ENCODE results near the gene AUTS2. TPM values are rescaled to one million over a fixed set of nuclear protein-coding genes. Genes with fewer than 3 reads are reported as not detected.

Gene AUTS2
- total RNA-seq, 1 experiment from 2014 or later: 42.1 TPM

DNA sequence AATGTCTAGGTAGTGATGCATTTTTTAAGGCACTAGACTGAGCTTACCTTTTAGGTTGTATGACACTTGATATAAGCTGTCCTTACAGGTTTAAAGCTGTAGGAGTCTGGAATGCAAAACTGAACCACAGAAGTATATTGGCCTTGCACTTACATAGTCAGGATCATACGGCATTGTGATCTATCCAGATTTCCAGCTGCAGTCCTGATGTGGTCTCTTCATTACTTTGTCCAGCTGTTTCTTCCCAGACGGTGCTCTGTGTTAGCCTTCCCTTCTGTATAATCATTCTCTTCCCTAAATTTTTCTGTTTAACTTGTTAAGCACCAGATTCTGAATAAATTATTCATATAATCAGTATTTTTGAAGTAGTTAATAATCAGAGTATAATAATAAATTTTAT, 67.1 kb downstream of the AUTS2 start:
- ChIA-PET POLR2A (ENCODE audit: low non-redundant PET) (no interaction called here), CTCF (no interaction called here)
- H3K27ac ChIP-seq (ENCODE audit: low read depth, low read length, poor library complexity, severe bottlenecking): no peak overlapping the region
- H3K9me3 ChIP-seq (ENCODE audit: low read depth, low read length, poor library complexity, severe bottlenecking): no peaks in the 10 kb centered on the region
- no peak for TF ChIP-seq EZH2 (IDR thresholded peaks at IDR 0.05; ENCODE audit: borderline replicate concordance, low read depth, low read length, poor library complexity, severe bottlenecking)
- TF ChIP-seq CTCF (conservative IDR thresholded peaks at IDR 0.05; ENCODE audit: low read depth, low read length): no peak
- H3K4me3 ChIP-seq (ENCODE audit: low read depth, low read length, poor library complexity, severe bottlenecking): no peak overlapping the region
- H3K27me3 ChIP-seq (replicated peaks; ENCODE audit: insufficient read depth, low read depth, low read length, poor library complexity): no peaks in the 10 kb centered on the region
- H3K4me1 ChIP-seq (ENCODE audit: insufficient read depth, low read length, poor library complexity, severe bottlenecking): peaks cover 7% of the 10 kb centered on the region
- intact Hi-C loops (cut with micrococcal nuclease; ENCODE audit: unreplicated experiment): no loop called here
- DNase-seq (ENCODE audit: low spot score): no peak
- no peaks in the 10 kb centered on the region for H3K36me3 ChIP-seq (ENCODE audit: insufficient read depth, low read length, poor library complexity, severe bottlenecking)
- no TSS peak for BruUV-seq (replicated peaks)

DNA sequence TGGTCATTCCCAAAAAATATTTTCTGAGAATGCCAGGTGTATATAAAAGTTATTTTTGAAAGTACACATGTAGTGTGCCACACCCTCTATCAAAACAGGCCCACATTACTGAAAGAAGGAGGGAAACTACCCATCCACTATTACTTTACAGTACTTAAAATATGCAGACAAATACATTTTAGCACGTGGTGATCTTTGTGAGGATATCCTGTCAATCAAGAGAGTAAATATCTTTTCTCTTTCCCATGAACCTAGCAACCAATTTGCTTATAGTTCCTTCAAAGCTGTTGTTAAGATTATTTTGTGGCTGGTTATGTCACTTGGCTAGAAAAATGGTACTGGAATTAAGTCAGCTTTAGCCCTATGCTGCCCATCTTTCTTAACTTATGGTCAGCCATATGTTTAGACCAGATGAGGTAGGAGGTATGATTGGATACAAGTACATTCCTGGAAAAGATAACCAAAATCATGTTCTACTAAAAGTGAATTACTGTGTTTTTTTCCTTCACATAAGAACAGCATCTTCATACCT, 70.1 kb downstream of the AUTS2 start:
- no peak for DNase-seq (ENCODE audit: low spot score)
- Histone ChIP-seq H3K27ac (ENCODE audit: low read depth, low read length, poor library complexity, severe bottlenecking) (no peak overlapping the region), H3K9me3 (ENCODE audit: low read depth, low read length, poor library complexity, severe bottlenecking) (no peaks in the 10 kb centered on the region), H3K36me3 (ENCODE audit: insufficient read depth, low read length, poor library complexity, severe bottlenecking) (no peaks in the 10 kb centered on the region), H3K4me3 (ENCODE audit: low read depth, low read length, poor library complexity, severe bottlenecking) (no peak overlapping the region), H3K4me1 (ENCODE audit: insufficient read depth, low read length, poor library complexity, severe bottlenecking) (peaks cover 5% of the 10 kb centered on the region), H3K27me3 (replicated peaks; ENCODE audit: insufficient read depth, low read depth, low read length, poor library complexity) (no peaks in the 10 kb centered on the region)
- ChIA-PET POLR2A (ENCODE audit: low non-redundant PET) (no interaction called here), CTCF (no interaction called here)
- intact Hi-C loops (cut with micrococcal nuclease; ENCODE audit: unreplicated experiment): no loop called here
- BruUV-seq (replicated peaks): no TSS peak
- TF ChIP-seq EZH2 (IDR thresholded peaks at IDR 0.05; ENCODE audit: borderline replicate concordance, low read depth, low read length, poor library complexity, severe bottlenecking) (no peak), CTCF (conservative IDR thresholded peaks at IDR 0.05; ENCODE audit: low read depth, low read length) (no peak)

DNA sequence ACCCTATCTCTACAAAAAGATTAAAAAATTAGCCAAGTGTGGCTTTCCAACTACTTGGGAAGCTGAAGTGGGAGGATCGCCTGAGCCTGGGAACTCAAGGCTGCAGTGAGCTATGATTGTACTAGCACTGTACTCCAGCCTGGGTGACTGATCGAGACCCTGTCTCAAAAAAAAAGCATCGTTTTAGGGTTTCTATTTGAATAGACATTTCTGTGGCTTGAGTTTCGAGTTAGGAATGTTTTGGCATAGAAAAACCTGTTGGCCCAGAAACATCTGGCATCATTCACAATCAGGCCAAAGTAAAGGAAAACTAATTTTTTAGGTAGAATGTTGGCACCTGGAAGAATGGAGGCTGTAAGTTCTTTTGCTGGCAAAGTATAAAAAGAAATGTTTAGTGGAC, 72.4 kb downstream of the AUTS2 start:
- no TSS peak for BruUV-seq (replicated peaks)
- CTCF ChIA-PET: no interaction called here

More for the DNA sequence above, 72.4 kb downstream of the AUTS2 start:
- Histone ChIP-seq H3K27me3 (replicated peaks; ENCODE audit: insufficient read depth, low read depth, low read length, poor library complexity) (no peaks in the 10 kb centered on the region), H3K9me3 (ENCODE audit: low read depth, low read length, poor library complexity, severe bottlenecking) (no peaks in the 10 kb centered on the region), H3K27ac (ENCODE audit: low read depth, low read length, poor library complexity, severe bottlenecking) (no peak overlapping the region), H3K4me1 (ENCODE audit: insufficient read depth, low read length, poor library complexity, severe bottlenecking) (no peaks in the 10 kb centered on the region), H3K4me3 (ENCODE audit: low read depth, low read length, poor library complexity, severe bottlenecking) (no peak overlapping the region), H3K36me3 (ENCODE audit: insufficient read depth, low read length, poor library complexity, severe bottlenecking) (no peaks in the 10 kb centered on the region)
- intact Hi-C loops (cut with micrococcal nuclease; ENCODE audit: unreplicated experiment): no loop called here
- TF ChIP-seq CTCF (conservative IDR thresholded peaks at IDR 0.05; ENCODE audit: low read depth, low read length) (no peak), EZH2 (IDR thresholded peaks at IDR 0.05; ENCODE audit: borderline replicate concordance, low read depth, low read length, poor library complexity, severe bottlenecking) (no peak)
- POLR2A ChIA-PET (ENCODE audit: low non-redundant PET): interaction anchor here (0.6 kb wide), 1 partner anchor 15 kb away, joined by 4 read pairs; no protein-coding TSS in a partner anchor
- DNase-seq (ENCODE audit: low spot score): no peak

Data from A673 (cell line).